ENCODE results near the gene DGCR2. TPM values are rescaled to one million over a fixed set of nuclear protein-coding genes. Genes with fewer than 3 reads are reported as not detected.
"Not testable (repeated sequence)": the region's sequence is repeated elsewhere in the genome, so short reads cannot be mapped to it uniquely, and the experiment has no call there.

The DGCR2 gene
- total RNA-seq, 2 donors from 2014 or later = 94.3 to 107 TPM

DNA sequence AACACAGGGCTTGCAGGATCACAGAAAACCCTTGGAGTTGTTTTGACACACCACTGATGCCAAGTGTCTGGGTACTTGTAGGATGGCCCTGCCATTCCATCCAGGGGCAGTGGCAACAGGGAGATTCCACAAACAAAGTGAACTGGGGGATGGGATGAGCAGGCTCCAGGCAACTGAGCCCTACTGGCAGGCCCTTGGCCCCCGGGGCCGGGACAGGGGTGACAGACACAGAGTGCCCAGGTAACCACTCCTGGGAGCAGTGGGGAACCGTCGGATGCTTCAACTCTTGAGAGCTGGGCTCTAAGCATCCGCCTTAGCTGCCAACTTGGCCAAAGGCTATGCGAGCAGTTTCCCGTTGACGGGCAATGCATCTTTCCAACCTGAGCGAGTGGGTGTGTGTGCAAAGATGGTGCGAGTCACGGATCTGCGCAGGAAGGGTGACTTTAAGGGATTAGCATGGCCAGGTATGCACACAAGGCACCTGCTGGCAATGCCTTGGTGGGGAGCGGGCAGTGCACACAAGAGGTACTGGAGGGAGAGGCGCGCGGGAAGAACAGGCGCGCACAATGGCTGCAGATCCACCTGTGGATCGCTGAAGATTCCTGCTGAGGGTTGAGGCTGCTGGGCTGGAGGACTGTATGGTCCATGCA lies 103.1 kb downstream of the DGCR2 start:
- no peaks in the 10 kb centered on the region for H3K4me1 ChIP-seq (replicated peaks)
- no peak for DNase-seq (ENCODE audit: low spot score)
- no peaks in the 10 kb centered on the region for H3K36me3 ChIP-seq
- H3K27ac ChIP-seq = no peak overlapping the region
- H3K4me3 ChIP-seq = no peak overlapping the region
- H3K9me3 ChIP-seq = no peaks in the 10 kb centered on the region
- WGBS = 93% methylated on average over 19 of the region's 19 CpGs
- TF ChIP-seq, protein P1, sequence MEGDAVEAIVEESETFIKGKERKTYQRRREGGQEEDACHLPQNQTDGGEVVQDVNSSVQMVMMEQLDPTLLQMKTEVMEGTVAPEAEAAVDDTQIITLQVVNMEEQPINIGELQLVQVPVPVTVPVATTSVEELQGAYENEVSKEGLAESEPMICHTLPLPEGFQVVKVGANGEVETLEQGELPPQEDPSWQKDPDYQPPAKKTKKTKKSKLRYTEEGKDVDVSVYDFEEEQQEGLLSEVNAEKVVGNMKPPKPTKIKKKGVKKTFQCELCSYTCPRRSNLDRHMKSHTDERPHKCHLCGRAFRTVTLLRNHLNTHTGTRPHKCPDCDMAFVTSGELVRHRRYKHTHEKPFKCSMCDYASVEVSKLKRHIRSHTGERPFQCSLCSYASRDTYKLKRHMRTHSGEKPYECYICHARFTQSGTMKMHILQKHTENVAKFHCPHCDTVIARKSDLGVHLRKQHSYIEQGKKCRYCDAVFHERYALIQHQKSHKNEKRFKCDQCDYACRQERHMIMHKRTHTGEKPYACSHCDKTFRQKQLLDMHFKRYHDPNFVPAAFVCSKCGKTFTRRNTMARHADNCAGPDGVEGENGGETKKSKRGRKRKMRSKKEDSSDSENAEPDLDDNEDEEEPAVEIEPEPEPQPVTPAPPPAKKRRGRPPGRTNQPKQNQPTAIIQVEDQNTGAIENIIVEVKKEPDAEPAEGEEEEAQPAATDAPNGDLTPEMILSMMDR (IDR thresholded peaks at IDR 0.05) = no peak
- TF ChIP-seq POLR2A (IDR thresholded peaks at IDR 0.05) (no peak), POLR2AphosphoS5 (IDR thresholded peaks at IDR 0.05) (no peak)
- intact Hi-C loops (cut with DNase I) = no loop called here
- no peaks in the 10 kb centered on the region for H3K27me3 ChIP-seq (replicated peaks; ENCODE audit: insufficient read depth)

DNA sequence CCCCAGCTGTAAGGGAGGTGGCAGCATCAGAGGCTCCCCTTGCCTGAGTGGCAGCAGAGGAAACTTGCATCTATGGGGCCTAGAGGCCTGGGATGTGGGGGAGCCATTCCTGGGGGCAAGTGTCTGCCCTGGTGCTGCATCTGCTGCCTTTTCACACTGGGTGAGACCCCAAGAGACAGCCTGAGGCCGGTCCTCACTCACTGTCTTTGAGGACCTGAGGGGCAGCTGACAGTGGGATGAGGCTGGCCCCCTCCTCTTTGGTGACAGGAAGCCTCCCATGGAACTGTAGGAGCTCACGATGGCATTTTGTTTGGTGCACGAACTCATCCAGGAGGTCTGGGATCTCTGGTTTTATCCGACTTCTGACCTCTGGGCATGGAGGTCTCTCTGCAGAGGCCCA lies 104.0 kb downstream of the DGCR2 start:
- 82% methylated on average over 4 of the region's 4 CpGs for WGBS
- DNase-seq (ENCODE audit: low spot score) = no peak
- H3K4me3 ChIP-seq = no peak overlapping the region
- intact Hi-C loops (cut with DNase I) = no loop called here
- H3K27me3 ChIP-seq (replicated peaks; ENCODE audit: insufficient read depth) = no peaks in the 10 kb centered on the region
- no peaks in the 10 kb centered on the region for H3K36me3 ChIP-seq
- TF ChIP-seq POLR2AphosphoS5 (IDR thresholded peaks at IDR 0.05) (no peak), POLR2A (IDR thresholded peaks at IDR 0.05) (no peak)
- TF ChIP-seq, protein P1 (IDR thresholded peaks at IDR 0.05) = no peak
- no peaks in the 10 kb centered on the region for H3K4me1 ChIP-seq (replicated peaks)
- no peak overlapping the region for H3K27ac ChIP-seq
- no peaks in the 10 kb centered on the region for H3K9me3 ChIP-seq

DNA sequence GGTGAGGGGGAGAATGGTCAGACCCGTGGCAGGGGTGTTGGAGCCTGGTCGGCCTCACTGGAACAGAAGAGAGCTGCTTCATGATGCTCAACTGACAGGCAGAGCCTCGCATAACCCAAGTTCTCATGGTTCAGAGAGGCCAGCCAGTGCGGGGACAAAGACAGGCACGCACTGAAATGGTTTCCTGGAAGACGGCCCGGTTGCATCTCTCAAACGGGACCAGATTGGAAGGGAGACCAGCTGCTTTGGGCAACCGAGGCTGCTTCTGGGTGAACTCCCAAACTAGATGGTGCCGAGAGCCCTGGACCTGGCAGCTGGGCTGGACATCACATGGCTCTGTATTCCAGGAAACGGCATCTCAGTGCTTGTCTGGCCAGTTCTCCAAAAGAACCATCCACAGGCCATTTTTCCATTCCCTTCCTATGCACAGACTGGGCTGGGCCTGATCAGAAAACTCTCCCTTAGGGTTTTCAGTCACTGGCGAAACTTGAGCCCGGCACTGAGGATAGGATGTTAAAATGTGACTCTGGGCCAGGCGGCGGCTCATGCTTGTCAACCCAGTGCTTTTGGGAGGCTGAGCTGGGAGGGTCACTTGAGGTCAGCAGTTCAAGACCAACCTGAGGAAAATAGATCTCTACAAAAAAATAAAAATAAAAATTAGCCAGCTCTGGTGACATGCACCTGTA lies 106.0 kb downstream of the DGCR2 start:
- no peaks in the 10 kb centered on the region for H3K9me3 ChIP-seq
- DNase-seq (ENCODE audit: low spot score) = no peak
- no peaks in the 10 kb centered on the region for H3K36me3 ChIP-seq
- no peak overlapping the region for H3K27ac ChIP-seq
- H3K4me3 ChIP-seq = no peak overlapping the region
- H3K4me1 ChIP-seq (replicated peaks) = no peaks in the 10 kb centered on the region
- WGBS = 86% methylated on average over 15 of the region's 15 CpGs
- TF ChIP-seq, protein P1 (IDR thresholded peaks at IDR 0.05) = no peak
- no peak for TF ChIP-seq POLR2A (IDR thresholded peaks at IDR 0.05)
- no peak for TF ChIP-seq POLR2AphosphoS5 (IDR thresholded peaks at IDR 0.05)
- intact Hi-C loops (cut with DNase I) = no loop called here
- no peaks in the 10 kb centered on the region for H3K27me3 ChIP-seq (replicated peaks; ENCODE audit: insufficient read depth)

DNA sequence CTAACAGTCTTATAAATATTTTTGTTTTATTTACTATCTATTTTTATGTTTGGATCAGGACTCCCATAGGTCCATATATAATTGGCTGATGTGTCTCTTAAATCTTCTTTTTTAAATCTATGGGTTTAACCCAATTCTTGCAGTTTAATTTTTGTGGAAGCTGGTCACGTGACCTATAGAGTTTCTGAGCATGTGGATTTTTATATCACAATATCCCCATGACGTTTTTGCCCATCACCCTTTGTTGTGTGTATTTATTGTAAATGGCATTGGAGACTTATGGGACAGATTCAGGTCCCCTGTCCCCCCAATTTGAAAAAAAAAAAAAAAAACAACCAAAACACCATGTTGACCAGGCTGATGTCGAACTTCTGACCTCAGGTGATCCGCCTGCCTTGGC lies 107.3 kb downstream of the DGCR2 start:
- no peaks in the 10 kb centered on the region for H3K27me3 ChIP-seq (replicated peaks; ENCODE audit: insufficient read depth)
- no peaks in the 10 kb centered on the region for H3K36me3 ChIP-seq
- no peak overlapping the region for H3K27ac ChIP-seq
- DNase-seq (ENCODE audit: low spot score) = no peak
- H3K9me3 ChIP-seq = no peaks in the 10 kb centered on the region
- TF ChIP-seq POLR2A (IDR thresholded peaks at IDR 0.05) = no peak
- no peak for TF ChIP-seq POLR2AphosphoS5 (IDR thresholded peaks at IDR 0.05)
- TF ChIP-seq, protein P1 (IDR thresholded peaks at IDR 0.05) = no peak
- H3K4me1 ChIP-seq (replicated peaks) = no peaks in the 10 kb centered on the region
- 82% methylated on average over 4 of the region's 4 CpGs for WGBS
- intact Hi-C loops (cut with DNase I) = no loop called here
- no peak overlapping the region for H3K4me3 ChIP-seq

GRCh38 chr22:19013881-19014598 lies 108.2 kb downstream of the DGCR2 start:
- DNase-seq (ENCODE audit: low spot score); H3K4me1 ChIP-seq (replicated peaks); H3K27me3 ChIP-seq (replicated peaks; ENCODE audit: insufficient read depth); H3K27ac ChIP-seq; H3K9me3 ChIP-seq; H3K36me3 ChIP-seq; H3K4me3 ChIP-seq; intact Hi-C loops (cut with DNase I): not testable (repeated sequence)
- 84% methylated on average over 11 of the region's 11 CpGs for WGBS

DNA sequence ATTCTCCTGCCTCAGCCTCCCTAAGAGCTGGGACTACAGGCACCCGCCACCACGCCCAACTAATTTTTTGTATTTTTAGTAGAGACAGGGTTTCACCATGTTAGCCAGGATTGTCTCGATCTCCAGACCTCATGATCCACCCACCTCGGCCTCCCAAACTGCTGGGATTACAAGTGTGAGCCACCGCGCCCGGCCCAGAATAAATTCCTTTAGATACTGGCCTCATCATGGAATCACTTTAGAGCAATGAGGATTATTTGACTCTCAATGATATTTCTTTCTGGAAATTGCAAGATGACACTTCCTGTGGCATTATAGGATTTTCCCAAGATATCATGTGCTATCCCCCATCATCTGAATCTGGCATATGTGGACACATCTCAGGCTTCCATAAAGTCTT lies 108.8 kb downstream of the DGCR2 start:
- WGBS = 96% methylated on average over 7 of the region's 7 CpGs
- H3K4me3 ChIP-seq; H3K4me1 ChIP-seq (replicated peaks); H3K9me3 ChIP-seq; intact Hi-C loops (cut with DNase I); DNase-seq (ENCODE audit: low spot score); H3K27me3 ChIP-seq (replicated peaks; ENCODE audit: insufficient read depth); H3K36me3 ChIP-seq; H3K27ac ChIP-seq: not testable (repeated sequence)
